Fibroblast of skin of left biceps (primary cell): Measurements from ENCODE around the gene RHBDD3.

Source experiments
- DNase-seq, 2 experiments: peaks; one replicate each; pipeline ENCODE4 v3.0.0-alpha.2; 2013; ENCODE audit warnings: low read depth in 2 of 2

Gene RHBDD3

GRCh38 chr22:29218758-29219408 lies 48.9 kb downstream of the RHBDD3 start:
- no peak for DNase-seq

DNA sequence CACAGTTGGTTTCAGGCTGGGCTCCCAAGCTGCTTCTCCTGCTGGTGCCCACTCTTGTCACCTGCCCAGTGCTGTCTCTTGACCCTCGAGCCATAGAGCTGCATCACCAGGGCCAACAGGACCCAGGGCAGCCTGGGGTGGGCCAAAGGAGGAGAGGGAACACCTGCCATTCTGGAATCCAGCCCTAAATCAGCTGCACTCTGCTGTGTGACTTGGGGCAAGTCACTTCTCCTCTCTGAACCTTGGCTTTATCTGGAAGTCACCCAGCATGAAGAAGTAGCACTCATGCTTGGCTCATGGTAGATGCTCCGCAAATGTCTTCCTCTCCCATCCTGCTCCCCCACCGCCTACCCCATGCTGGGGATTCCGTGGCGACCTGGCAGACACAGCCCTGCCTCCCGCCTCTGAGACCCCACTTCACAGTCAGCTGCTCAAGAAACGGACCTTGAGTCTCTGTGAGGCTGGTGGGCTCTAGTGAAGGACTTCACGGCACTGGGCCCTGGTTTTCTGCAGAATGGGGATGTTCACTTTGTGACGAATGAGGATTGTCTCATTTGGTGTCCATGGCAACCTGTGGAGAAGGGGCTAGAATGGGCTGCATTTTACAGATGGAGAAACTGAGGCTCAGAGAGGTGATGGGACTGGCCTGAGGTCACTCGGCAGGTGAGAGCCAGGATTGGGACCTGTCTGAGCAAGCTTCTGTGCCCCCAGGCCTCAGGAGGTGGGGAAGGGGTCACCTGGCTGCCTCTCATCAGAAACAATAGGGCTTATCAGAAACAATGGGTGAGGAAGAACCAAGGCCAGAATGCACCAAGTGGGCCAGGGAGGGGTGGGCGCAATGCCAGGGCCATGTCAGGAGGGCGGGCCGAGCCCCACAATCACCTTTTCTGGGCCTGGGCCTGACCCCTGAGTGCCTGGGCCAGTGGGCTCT lies 49.7 kb downstream of the RHBDD3 start:
- DNase-seq = no peak

DNA sequence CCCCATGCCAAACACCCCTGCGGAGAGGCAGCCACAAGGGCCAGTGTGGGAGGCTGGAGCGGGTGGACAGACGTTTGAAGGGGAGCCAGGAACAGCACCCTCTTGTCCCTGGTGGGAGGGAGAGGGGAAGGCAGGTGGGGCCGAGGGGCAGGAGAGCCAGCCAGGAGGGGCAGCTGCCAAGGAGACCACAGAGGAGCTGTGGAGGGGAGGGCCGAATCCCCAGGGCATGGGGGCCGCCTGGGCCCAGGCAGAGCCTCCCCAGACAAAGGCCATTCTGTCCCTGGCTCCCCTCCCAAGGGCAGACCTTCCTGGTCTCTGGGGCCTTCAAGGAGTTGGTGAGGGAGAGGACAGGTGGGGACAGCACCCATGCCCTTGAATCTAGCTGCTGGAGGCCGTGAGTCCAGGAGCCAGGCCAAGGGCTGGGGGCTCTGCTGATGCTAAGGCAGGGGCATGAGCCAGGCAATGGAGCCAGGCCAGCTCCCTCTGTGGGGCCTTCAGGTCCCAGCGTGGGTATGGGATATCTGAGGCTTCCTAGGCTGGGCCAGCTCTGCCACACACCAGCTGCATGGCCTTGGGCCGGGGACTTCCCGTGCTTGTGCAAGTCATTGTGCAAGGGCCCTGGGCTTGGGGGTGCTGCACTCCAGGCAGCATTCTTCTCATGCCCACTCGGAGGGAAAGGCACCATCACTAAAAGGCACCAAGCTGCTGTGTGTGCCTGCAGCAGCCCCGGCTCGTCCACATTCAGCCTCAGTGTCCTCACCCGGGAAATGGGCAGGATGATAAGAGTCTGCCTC lies 50.7 kb downstream of the RHBDD3 start:
- no peak for DNase-seq

DNA sequence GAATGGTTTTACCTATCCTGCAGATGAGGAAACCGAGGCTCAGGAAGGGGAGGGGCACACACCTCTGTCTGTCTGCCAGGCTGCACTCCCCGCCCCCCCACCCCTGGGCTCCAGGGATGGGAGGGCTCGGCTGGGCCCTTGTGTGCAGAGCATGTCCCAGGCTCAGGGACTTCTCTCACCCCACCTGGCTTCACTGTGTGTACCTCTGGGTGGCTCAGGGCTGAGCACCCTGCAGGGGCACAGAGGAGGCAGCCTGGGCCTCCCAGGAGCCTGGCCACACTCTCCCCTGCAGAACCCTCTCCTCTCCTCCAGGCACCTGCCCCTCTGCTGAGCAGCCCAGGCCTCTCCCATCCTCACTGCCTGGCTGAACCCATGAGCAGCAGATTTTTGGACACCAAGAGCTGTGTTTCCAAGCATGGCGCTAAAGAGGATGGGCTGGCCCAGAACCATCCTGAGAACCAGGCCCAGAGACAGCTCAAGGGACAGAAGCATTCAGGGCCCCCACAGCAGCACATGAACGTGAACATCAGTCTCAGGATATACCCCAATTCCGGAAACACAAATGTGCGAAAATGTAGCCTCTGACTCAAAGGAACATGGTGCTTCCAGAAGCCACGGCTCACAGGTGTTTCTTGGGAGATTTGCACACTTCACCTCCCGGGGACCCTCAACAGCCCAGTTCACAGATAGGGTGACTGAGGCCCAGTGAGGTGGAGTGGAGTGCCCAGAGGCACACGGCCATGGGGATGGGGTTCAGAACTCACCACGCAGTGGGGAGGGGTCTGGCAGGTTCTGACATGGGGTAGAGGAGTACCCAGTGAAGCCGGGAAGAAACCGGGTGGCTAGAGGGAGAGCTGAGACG lies 51.5 kb downstream of the RHBDD3 start:
- DNase-seq = no peak

- no peak for DNase-seq
Measured at GRCh38 chr22:29215012-29215860, 52.5 kb downstream of the RHBDD3 start.

DNA sequence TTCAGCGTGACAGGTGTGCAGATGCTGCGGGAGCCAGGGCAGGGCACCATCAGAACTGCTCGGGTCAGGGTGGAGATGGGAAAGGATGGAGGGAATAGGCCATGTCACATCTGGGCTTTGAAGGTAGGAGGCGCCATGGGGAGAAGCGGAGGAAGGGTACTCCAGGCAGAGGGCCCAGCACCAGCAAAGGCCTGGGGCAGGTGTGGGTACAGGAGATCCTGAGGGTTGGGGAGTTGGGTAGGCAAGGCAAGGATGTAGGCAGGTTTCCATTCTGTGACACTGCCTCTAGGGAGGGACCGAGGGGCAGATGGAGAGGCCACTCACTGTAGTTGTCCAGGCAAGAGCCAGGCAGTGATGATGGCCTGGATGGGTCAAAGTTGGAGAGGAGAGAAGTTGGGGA lies 53.5 kb downstream of the RHBDD3 start:
- no peak for DNase-seq

GRCh38 chr22:29213493-29213892 lies 54.3 kb downstream of the RHBDD3 start:
- no peak for DNase-seq

DNA sequence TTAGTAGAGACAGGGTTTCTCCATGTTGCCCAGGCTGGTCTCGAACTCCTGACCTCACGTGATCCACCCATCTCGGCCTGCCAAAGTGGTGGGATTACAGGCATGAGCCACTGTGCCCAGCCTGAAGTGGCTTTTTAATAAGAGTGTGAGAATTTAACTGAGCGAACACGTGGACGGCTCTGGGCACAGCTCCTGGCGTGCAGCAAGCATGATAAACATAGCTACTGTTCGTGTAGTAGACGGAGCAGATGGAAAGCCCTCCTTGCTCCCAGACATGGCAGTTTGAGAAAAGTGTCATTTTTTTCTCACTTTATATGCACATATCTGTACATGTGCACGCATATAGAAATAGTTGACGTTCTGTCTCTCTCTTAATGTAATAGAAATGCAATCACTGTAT lies 55.0 kb downstream of the RHBDD3 start:
- DNase-seq = no peak

DNA sequence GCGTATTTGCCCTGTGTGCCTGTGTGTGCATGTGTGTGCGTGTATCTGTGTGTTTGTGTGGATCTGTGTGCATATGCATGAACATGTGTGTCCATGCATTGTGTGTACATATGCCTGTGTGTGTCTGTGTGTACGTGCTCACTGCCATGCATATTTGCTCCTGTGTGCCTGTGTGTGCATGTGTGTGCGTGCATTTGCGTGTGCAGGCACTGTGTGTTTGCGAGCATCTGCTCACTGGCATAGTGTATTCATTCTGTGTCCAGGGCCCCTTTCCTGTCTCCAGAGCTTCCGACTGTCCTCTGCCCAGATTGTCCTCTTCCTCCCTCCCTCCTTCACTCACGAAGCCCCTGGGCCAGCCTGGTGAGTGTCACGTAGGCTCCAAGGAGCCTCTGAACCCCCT lies 56.3 kb downstream of the RHBDD3 start:
- no peak for DNase-seq

- DNase-seq = no peak
Measured at GRCh38 chr22:29211066-29211465, 56.7 kb downstream of the RHBDD3 start.
